Measurements from ENCODE around the gene ABCA10.
"Not testable (repeated sequence)": the region's sequence is repeated elsewhere in the genome, so short reads cannot be mapped to it uniquely, and the experiment has no call there.

ABCA10 gene, protein sequence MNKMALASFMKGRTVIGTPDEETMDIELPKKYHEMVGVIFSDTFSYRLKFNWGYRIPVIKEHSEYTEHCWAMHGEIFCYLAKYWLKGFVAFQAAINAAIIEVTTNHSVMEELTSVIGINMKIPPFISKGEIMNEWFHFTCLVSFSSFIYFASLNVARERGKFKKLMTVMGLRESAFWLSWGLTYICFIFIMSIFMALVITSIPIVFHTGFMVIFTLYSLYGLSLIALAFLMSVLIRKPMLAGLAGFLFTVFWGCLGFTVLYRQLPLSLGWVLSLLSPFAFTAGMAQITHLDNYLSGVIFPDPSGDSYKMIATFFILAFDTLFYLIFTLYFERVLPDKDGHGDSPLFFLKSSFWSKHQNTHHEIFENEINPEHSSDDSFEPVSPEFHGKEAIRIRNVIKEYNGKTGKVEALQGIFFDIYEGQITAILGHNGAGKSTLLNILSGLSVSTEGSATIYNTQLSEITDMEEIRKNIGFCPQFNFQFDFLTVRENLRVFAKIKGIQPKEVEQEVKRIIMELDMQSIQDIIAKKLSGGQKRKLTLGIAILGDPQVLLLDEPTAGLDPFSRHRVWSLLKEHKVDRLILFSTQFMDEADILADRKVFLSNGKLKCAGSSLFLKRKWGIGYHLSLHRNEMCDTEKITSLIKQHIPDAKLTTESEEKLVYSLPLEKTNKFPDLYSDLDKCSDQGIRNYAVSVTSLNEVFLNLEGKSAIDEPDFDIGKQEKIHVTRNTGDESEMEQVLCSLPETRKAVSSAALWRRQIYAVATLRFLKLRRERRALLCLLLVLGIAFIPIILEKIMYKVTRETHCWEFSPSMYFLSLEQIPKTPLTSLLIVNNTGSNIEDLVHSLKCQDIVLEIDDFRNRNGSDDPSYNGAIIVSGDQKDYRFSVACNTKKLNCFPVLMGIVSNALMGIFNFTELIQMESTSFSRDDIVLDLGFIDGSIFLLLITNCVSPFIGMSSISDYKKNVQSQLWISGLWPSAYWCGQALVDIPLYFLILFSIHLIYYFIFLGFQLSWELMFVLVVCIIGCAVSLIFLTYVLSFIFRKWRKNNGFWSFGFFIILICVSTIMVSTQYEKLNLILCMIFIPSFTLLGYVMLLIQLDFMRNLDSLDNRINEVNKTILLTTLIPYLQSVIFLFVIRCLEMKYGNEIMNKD (N-terminal part only)

DNA sequence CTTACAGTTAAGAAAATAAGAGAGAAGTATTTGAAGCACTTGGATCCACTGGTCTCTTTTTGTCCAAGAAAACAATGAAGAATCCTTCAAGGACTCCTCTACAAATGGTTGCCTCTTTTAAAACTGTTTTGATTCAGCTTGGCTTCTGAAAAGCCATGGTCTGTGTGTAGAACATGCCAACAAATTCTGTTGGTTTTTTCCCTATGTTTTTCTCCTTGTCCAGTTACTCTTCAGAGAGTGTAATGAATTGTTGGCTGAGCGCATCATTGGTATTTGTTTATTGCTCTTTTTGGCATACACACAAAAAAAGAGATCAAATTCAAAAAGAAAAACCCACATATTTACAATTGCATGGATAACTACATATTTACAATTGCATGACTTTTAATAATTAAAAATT lies at the start of gene ABCA10:
Gene ABCA10, minus strand, starts transcription at position 249 of the 400 bp plus-strand sequence. CDS start 3,466 bp downstream, outside the sequence.
- no peak for DNase-seq

DNA sequence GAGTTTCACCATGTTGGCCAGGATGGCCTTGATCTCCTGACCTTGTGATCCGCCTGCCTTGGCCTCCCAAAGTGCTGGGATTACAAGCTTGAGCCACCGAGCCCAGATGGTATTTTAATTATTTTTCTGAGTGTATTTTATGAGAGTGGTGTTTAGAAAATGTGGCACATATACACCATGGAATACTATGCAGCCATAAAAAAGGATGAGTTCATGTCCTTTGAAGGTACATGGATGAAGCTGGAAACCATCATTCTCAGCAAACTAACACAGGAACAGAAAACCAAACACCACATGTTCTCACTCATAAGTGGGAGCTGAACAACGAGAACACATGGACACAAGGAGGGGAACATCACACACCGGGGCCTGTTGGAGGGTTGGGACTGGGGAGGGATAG lies 47.7 kb upstream of the ABCA10 start:
- not testable (repeated sequence) for DNase-seq

DNA sequence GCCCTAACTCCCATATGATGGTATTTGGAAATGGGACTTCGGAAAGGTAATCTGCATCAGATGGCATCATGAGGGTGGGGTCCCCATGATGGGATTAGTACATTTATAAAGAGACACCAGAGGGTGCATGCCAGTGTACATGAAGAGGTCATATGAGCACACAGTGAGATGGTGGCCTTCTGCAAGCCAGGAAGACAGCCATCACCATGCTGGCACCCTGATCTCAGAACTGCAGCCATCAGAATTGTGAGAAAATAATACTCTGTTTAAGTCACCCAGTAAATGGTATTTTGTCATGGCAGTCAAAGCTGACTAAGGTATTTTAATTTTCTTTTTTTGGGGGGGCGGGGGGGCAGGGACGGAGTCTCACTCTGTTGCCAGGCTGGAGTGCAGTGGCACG lies 47.1 kb upstream of the ABCA10 start:
- no peak for DNase-seq

DNA sequence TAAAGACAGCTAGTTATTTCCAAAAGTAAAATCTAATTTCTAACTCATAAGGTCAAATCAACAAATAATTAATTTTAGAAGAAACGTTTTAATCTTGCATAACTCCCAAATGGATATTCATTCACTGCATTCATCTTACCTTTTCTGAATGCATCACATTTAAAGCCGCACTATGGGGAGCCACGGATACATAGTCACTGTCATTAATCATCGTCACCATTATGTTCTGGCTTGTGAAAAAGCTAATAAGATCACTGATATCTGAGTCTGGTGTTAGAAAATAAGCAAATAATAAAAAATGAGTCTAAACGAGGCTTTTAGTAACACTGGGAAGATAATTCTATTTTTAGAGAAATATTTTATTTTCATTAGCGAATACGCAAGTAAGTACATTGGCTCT lies 42.4 kb upstream of the ABCA10 start:
- DNase-seq, result no peak

DNA sequence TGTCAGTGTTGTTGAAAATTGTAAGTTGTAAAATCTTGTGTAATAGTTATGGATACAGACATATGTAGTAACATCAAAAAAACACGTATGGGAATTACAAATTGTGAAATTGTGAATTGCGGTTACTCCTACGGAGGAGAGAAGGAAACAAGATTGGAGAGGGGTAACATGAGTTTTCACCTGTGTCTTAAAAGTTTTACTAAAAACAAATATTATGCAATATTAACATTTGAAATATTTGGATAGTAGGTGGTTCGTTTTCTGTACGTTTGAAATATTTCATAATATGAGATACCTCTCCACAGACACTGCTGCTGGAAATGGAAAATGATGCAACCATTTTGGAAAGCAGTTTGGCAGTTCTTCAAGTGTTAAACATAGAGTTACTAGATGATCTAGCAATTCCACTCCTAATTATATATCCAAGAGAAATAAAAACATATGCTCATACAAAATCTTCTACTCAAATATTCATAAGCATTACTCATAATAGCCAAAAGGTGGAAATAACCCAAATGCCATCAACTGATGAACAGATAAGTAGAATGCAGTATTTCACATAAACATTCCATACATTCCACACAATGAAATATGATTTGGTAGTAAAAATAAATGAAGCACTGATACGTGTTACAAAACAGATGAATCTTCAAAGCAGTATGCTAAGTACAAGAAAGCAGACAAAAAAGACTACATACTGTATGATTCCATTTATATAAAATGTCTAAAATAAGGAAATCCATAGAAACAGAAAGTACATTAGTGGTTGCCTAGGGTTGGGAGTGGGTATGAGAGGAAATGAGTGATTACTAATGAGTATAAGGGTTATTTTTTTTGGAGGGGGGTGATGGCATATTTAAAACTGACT lies 40.7 kb upstream of the ABCA10 start:
- no peak for DNase-seq

DNA sequence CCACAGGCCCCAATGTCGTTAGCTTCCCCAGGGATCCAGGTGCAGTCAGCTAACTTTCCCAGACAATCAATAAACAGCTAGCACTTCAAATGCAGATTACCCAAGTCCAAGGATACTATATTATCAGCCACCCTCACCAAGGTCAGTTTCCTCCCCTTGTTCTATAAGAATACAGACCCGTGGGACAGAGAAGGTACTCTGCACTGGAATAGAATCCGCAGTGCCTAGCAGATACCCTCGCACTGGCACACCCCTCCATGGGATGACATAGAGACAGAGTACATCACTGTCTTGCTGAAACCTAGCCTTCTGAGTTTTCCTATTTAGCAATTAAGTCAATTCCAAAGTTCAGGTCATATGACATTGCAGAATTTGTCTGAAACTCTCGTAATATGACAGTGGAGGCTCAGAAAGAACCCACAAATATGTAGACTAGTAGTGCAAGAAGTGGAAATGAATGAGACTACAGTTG lies 40.0 kb upstream of the ABCA10 start:
- DNase-seq, result no peak

DNA sequence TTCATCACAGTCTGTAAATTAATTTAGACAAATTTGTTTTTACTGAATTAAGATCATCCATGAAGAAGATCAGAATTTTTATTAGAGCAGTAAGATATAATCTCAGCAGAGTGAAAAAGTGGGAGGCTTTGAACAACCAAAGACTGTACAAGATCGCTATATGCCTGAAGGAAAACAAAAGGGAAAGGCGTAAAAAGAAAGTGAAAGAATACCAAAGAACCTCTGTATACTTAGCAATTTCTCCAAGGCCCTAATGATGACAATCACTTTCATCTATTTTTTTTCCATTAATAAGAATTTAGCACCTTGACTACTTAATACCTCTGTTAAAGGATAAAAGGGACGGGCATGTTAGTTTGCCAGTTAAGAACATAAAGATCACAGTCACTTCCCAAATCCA lies 38.6 kb upstream of the ABCA10 start:
- no peak for DNase-seq

DNA sequence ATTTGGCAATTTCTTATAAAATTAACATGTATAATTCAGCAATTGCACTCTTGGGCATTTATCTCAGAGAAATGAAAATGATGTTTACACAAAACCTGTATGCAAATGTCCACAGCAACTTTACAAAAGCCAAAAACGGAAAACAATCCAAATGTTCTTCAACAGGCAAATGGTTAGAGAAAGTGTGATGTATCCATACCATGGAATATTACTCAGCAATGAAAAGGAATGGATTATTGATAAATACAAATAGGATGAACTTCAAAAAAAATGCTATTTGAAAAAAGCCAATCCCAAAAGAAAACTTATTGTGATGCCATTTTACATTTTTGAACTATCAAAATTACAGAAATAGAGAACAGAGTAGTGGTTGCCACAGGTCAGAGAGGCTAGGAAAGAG lies 37.2 kb upstream of the ABCA10 start:
- no peak for DNase-seq

DNA sequence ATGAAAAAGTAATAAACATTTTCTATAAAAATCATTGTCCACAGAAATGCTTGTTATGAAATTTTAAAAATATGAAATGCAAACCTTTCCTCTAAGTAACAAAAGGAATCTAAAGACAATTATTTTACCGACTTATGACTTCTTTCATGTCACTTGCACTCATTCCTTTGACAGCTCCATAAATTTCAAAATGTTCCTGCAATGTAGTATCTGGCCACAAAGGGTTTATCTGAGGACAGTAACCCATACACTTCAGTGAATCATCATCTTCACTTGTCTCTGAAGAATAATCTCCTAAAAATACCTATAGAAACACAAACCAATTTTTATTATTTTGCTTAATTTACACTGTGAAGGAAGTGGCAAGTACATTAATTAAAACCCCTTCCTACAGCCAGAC lies 25.6 kb upstream of the ABCA10 start:
- no peak for DNase-seq

DNA sequence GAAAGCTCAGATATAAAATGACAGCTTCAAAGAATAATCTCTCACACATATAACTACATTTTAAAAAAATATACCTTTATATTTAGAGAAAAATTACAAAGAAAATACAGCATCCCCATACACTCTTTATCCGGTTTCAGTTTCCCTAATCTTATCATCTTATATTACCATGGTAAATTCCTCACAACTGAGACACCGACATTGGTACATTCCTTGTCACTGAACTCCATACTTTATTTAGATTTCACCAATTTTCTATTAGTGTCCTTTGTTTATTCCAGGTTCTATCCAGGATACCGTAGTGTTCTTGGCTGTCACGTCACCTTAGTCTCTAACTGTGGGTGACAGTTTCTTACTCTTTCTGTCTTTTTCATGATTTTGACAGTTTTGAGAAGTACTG lies 22.0 kb upstream of the ABCA10 start:
- no peak for DNase-seq

DNA sequence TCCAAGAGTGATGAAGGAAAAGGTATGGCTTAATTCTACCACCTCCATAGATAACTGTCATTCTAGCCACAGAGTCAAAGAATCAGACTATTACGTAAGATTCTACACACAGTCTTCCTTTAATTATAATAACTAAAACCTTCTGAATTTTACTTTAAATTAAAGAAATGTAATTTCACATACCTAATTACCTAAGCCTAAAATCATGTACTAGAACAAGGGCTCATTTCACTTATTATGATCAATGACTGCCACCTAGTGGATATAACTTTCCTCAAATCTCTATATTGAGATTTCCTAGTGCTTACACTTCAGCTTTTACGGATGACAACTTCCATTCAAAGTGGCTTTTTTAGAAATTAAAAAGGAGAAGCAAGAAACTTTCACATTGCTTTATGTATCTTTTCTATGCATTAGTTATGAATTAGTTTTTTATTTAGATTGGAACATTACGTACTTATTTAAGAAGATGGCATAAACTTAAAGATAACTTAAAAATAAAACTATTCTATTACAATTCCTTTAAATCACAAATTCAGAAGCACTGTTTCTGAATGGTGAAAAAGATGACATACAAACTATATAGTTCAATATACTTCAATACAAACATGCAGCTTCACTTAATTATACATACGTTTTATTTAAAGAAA lies 18.2 kb upstream of the ABCA10 start:
- no peak for DNase-seq

DNA sequence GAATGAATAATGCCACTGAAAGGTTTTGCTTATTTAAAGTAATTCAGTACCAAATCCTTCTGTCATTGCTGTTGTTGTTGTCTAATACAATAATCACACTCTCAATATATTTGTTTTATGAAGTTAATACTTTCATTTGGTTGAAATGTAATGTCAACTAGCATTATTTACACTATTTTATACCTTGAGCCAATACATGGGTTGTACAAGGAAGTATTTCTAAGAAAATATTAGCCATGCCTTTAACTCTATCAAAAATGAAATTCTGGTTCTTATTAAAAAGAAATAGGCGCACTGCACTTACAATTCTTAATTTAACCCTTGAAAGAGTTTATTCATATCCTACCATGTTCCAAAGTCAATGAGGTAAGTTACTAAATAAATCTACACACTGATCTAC lies 17.6 kb upstream of the ABCA10 start:
- no peak for DNase-seq

DNA sequence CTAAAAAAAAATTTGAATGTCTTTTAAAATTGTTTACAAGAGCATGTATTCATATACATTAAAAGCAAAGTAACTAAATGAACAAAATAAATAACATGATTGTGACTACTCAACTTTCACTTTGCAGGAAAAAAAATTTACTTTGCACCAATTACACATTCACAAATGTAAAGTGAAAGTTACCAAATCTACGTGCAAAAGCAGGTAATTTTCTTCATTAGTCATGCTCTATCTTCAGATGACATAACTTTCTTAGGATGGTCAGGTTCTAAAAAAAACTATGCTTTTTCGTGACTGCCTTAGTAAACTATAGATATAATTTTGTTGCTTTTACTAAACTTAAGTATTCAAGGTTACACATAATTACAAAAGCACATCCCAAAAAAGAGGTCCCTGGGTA lies 17.0 kb upstream of the ABCA10 start:
- DNase-seq, result no peak

DNA sequence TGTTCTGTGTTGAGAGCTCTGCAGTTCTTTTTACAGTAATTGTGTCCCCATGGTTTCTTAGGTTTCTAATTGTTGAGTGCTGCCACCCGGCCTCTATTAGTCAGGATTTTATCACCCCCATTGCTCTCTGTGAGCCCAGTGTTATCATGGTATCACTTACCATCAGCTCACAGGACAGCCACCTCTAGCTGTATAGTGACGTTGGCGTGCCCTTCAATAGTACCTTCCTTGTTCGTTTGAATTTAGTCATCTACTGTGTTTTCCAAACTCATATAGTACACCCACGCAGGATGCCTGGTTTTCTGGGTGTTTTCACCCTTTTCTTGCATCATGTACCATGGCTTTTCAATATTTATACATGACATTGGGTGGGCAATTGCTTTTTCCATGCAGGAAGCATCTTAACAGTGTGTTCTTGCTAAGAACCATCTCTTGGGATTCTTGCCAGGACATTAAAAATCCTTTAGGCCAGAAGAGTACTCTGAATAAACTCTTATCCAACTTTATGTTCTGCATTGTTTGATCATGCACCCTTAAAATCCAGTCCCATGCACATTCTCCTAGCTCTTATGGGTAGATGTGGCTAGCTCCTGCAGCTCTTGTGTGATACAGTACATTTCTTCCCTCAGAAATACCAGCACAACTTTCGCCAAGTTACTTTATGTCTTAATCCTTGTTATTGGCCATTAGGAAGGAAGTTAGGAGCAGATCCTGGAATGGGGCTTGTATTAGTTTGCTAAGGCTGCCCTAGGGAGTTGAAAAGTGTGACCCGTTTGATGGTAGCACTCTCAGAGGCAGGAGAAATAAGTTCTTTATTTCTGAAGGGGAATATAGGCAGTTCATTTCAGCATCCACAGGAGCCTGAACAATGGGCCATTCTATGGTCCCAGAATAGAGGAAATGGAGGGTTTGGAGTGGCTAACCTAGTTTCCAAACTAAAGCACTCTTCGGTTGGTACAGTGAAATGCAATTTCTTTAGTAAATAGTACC lies 11.3 kb upstream of the ABCA10 start:
- no peak for DNase-seq

DNA sequence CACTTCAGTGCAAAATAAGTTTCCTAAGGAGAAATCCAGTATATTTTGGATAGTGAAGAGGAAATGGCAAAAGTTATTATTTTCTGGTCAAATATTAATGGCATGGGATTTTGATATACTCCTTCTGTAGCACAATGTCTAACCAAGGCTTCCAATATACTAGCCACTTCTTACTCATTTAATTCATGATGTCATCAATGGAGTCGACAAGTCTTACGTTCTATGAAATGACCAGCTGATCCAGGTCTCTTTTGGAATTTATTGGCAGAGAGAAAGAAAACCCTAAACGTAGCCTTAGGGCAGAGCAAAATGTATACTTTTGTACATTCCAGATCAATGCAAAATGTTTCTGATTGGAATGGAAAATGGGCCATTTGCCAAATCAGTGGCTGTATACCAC lies 8.3 kb upstream of the ABCA10 start:
- no peak for DNase-seq

DNA sequence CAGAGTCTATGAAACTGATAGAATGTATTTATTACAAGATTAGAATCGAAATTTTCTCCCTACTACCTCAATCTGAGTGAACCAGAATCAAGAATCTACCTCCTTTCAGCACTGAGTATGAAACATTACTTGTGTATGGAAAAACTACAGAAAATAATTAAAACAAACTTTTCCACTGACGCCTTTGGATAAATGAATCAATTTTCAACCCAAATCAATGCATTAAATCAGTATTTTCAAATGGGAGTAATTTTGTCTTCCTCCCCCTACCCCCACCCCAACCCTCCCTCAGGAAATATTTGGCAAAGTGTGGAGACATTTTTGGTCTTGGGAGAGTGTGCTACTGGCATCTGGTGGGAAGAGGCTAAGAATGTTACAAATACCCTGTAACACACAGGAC lies 7.8 kb upstream of the ABCA10 start:
- no peak for DNase-seq

DNA sequence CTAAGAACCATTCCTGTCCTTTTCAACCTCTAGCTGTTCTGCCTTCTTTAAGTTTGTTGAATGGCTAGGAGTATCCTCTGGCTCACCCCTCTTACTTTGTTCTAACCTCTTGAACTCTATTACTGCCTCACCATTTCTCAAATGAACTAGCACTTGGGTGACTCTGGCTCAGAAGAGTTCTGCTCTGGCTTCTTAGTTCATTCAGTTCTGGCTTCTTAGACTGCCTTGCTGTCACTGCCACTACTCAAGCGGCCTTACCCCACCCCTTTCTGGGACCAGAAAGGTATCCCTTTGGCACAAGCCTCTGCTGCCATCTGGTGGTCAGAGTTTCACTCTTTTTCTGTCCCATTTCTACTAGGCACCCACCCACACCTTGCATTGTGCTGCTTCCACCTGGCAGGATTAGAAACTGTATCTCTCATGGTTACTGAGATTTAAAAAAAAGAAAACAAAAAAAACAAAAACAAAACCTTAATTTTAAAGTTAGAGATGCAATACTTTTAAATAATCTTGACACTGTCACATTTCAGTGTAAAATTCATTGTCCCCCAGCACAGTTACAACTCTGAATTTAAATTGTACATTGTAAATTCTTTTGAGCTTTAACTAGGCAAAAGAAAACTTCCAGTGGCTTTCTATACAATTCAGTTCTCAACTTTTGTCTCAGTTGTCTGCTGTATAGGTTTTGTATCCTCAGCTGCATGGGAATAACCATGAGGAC lies 6.9 kb upstream of the ABCA10 start:
- DNase-seq, result peak; percentile 51

DNA sequence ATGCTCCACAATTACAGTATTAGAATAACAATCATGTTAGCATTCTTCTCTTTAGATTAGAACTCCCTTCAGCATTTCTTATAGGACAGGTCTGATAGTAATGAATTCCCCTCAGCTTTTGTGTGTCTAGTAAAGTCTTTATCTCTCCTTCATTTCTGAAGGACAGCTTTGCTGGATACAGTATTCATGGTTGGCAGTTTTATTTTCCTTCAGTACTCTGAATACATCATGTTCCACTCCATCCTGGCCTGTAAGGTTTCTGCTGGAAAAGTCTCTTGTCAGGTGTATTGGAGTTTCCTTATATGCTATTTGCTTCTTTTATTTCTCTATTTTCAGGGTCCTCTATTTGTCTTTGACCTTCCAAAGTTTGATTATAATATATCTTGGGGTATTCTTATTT lies 4.0 kb upstream of the ABCA10 start:
- DNase-seq, result no peak

DNA sequence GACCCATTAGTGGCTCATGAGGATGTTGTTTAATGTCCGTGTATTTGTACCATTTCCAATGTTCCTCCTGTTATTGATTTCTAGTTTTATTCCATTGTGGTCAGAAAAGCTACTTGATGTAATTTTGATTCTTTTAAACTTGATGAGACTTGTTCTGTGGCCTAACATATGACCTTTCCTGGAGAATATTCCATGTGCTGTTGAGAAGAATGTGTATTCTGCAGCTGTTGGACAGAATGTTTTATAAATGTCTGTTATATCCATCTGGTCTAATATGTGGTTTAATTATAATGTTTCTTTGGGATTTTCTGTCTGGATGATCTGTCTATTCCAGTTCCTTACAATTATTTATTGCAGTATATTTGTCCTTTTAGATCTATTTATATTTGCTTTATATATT lies 2.9 kb upstream of the ABCA10 start:
- DNase-seq, result no peak

DNA sequence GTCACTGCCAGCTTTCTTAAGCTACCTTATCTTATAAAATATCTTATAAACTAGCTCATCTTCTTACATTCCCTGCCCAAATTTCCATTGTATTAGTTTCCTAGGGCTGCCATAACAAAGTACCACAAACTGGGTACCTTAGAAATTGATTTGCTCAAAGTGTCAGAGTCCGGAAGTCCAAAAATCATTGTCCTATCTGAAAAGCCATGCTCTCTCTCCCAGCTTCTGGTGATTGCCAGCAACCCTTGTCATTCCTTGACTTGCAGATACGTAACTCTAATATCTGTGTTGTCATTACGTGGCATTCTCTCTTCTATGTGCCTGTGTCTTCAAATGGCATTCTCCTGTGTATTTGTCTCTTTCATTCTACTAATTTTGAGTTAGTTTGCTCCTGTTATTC lies 2.3 kb upstream of the ABCA10 start:
- DNase-seq, result no peak
